IMR-90 (cell line): ENCODE results near the gene HOXC5. TPM values are rescaled to one million over a fixed set of nuclear protein-coding genes. Genes with fewer than 3 reads are reported as not detected.

Source experiments
- ATAC-seq: fragments of 200-7000 bp; cut with Tn5 transposase; 2 replicates; pipeline ENCODE4 v1.9.1; 2020; ENCODE audit warnings: low read depth, mild to moderate bottlenecking, moderate library complexity
- BruUV-seq: library from RNA; stranded (reverse); fragments of 400-500 nt; replicated peaks from 2 replicates; lab custom pipeline; 2021; lab: Mats Ljungman, UMichigan
- CTCF ChIA-PET: fragments of 300-600 bp; formaldehyde crosslinking; extraction: SDS; loops from one replicate; lab custom pipeline; 2021; ENCODE audit warnings: antibody characterized with exemption; lab: Yijun Ruan, JAX
- POLR2A ChIA-PET: fragments of 300-600 bp; sonication (Branson Sonifier 250); formaldehyde crosslinking; loops from one replicate; lab custom pipeline; 2022; ENCODE audit warnings: antibody characterized with exemption; ENCODE audit not compliant: unreplicated experiment; lab: Charles Lee
- DNase-seq: peaks from one replicate; pipeline ENCODE4 v3.0.0; 2013
- H2AFZ ChIP-seq: replicated peaks from 2 replicates; pipeline ENCODE3; 2013; ENCODE audit warnings: low read length, mild to moderate bottlenecking; ENCODE audit not compliant: poor library complexity
- H2AK5ac ChIP-seq: 2 replicates; pipeline ENCODE4 v1.6.1; 2013; ENCODE audit warnings: low read depth, low read length, inconsistent platforms
- H2AK9ac ChIP-seq: replicated peaks from 2 replicates; pipeline ENCODE3; 2013; ENCODE audit warnings: mild to moderate bottlenecking, low read depth, low read length, moderate library complexity; ENCODE audit not compliant: poor library complexity
- H2BK120ac ChIP-seq: 2 replicates; pipeline ENCODE4 v1.6.1; 2013; ENCODE audit warnings: low read depth, low read length, inconsistent platforms
- H2BK15ac ChIP-seq: 3 replicates; pipeline ENCODE4 v1.6.1; 2013; ENCODE audit warnings: low read depth, low read length, inconsistent platforms
- H2BK20ac ChIP-seq: 2 replicates; pipeline ENCODE4 v1.6.1; 2013; ENCODE audit warnings: low read depth, mild to moderate bottlenecking, inconsistent platforms, low read length, moderate library complexity
- H2BK5ac ChIP-seq: 2 replicates; pipeline ENCODE4 v1.6.1; 2013; ENCODE audit warnings: mild to moderate bottlenecking, low read depth, low read length, inconsistent platforms; ENCODE audit not compliant: poor library complexity, severe bottlenecking
- H3K14ac ChIP-seq: replicated peaks from 2 replicates; pipeline ENCODE4 v1.6.1; 2013; ENCODE audit warnings: low read depth, low read length, inconsistent platforms
- H3K18ac ChIP-seq: 2 replicates; pipeline ENCODE4 v1.6.1; 2013; ENCODE audit warnings: low read depth, low read length, control low read depth
- H3K23ac ChIP-seq: 2 replicates; pipeline ENCODE4 v1.6.1; 2013; ENCODE audit warnings: low read depth, low read length, inconsistent platforms
- H3K27ac ChIP-seq: 2 replicates; pipeline ENCODE4 v1.5.1; 2013; ENCODE audit warnings: mild to moderate bottlenecking, control low read depth, low read length; ENCODE audit not compliant: insufficient read depth
- H3K27me3 ChIP-seq: 2 replicates; pipeline ENCODE4 v1.6.1; 2013; ENCODE audit warnings: low read length; ENCODE audit not compliant: control insufficient read depth, insufficient read depth
- H3K36me3 ChIP-seq: 2 replicates; pipeline ENCODE4 v1.6.1; 2013; ENCODE audit warnings: low read length, mixed read lengths; ENCODE audit not compliant: control insufficient read depth, insufficient read depth
- H3K4ac ChIP-seq: 2 replicates; pipeline ENCODE4 v1.6.1; 2013; ENCODE audit warnings: low read depth, low read length, inconsistent platforms
- H3K4me1 ChIP-seq: 2 replicates; pipeline ENCODE4 v1.6.1; 2013; ENCODE audit warnings: low read length, mixed read lengths; ENCODE audit not compliant: control insufficient read depth, insufficient read depth
- H3K4me2 ChIP-seq: 2 replicates; pipeline ENCODE4 v1.6.1; 2013; ENCODE audit warnings: low read depth, mild to moderate bottlenecking, control low read depth, low read length, moderate library complexity
- H3K4me3 ChIP-seq: 2 replicates; pipeline ENCODE4 v1.5.1; 2013; ENCODE audit warnings: low read depth, mild to moderate bottlenecking, control low read depth, low read length, moderate library complexity; ENCODE audit not compliant: insufficient read depth
- H3K56ac ChIP-seq: 2 replicates; pipeline ENCODE4 v1.6.1; 2013; ENCODE audit warnings: low read length, inconsistent platforms; ENCODE audit not compliant: insufficient read depth; ENCODE audit errors: extremely low read depth
- H3K79me1 ChIP-seq, 2 experiments: 2 replicates each; pipeline ENCODE4 v1.6.1; 2013; ENCODE audit warnings: low read length in 2 of 2, inconsistent platforms in 1 of 2, low read depth in 1 of 2
- H3K9ac ChIP-seq: 2 replicates; pipeline ENCODE4 v1.6.1; 2013; ENCODE audit warnings: low read depth, low read length, control low read depth
- H3K9me1 ChIP-seq: 2 replicates; pipeline ENCODE4 v1.6.1; 2013; ENCODE audit warnings: low read length, inconsistent platforms; ENCODE audit not compliant: insufficient read depth
- H3K9me3 ChIP-seq: 2 replicates; pipeline ENCODE4 v1.6.1; 2013; ENCODE audit warnings: low read length; ENCODE audit not compliant: control insufficient read depth, insufficient read depth
- H4K20me1 ChIP-seq: 2 replicates; pipeline ENCODE4 v1.6.1; 2013; ENCODE audit warnings: low read length, inconsistent platforms; ENCODE audit not compliant: insufficient read depth
- H4K5ac ChIP-seq: 2 replicates; pipeline ENCODE4 v1.6.1; 2013; ENCODE audit warnings: mild to moderate bottlenecking, low read depth, low read length, control low read depth
- H4K8ac ChIP-seq, 2 experiments: 2 replicates each; pipeline ENCODE4 v1.6.1; 2013; ENCODE audit warnings: low read depth in 2 of 2, low read length in 2 of 2, control low read depth in 1 of 2, inconsistent platforms in 1 of 2
- H4K91ac ChIP-seq: 2 replicates; pipeline ENCODE4 v1.6.1; 2013; ENCODE audit warnings: low read depth, low read length, inconsistent platforms; ENCODE audit not compliant: insufficient read depth
- BHLHE40 ChIP-seq: fragments of 150-350 bp; IDR thresholded peaks from 2 replicates; pipeline ENCODE4 v1.6.1; 2016; ENCODE audit warnings: mild to moderate bottlenecking, low read depth, low read length
- CHD1 ChIP-seq: IDR thresholded peaks from 2 replicates; pipeline ENCODE4 v1.6.1; 2012; ENCODE audit warnings: low read depth, low read length, improper control_type of control experiment
- CTCF ChIP-seq: conservative IDR thresholded peaks from 2 replicates; pipeline ENCODE4 v1.5.1; 2012; ENCODE audit warnings: mild to moderate bottlenecking, low read depth, low read length, improper control_type of control experiment
- RAD21 ChIP-seq: IDR thresholded peaks from 2 replicates; pipeline ENCODE4 v1.6.1; 2012; ENCODE audit warnings: low read length, improper control_type of control experiment
- SMC3 ChIP-seq: fragments of 150-350 bp; IDR thresholded peaks from 2 replicates; pipeline ENCODE4 v1.6.1; 2016; ENCODE audit warnings: low read depth, mild to moderate bottlenecking, antibody characterized with exemption, low read length, moderate library complexity
- USF2 ChIP-seq: fragments of 150-350 bp; IDR thresholded peaks from 2 replicates; pipeline ENCODE4 v1.6.1; 2017; ENCODE audit warnings: mild to moderate bottlenecking, antibody characterized with exemption, low read length, low read depth
- WGBS, 2 experiments: methylation state at CpG; one replicate each; pipeline versions ENCODE4 v1.1.5 to v1.1.7; 2013; ENCODE audit warnings: missing lambda C conversion rate in 2 of 2; ENCODE audit not compliant: insufficient read length in 1 of 2; ENCODE audit errors: extremely low coverage in 2 of 2; 5-methylcytosine and 5-hydroxymethylcytosine counted together
- dilution Hi-C: fragments of 300-500 bp; cut with HindIII; formaldehyde crosslinking; loops from one replicate; pipeline ENCODE4 v1.14.3; 2018; ENCODE audit warnings: low sequenced_read_pairs; ENCODE audit not compliant: unreplicated experiment
- in situ Hi-C: fragments of 300-500 bp; cut with MboI; formaldehyde crosslinking; loops from 3 replicates; pipeline ENCODE4 v1.14.3; 2019; ENCODE audit warnings: low sequenced_read_pairs, inconsistent platforms, mixed read lengths
- intact Hi-C: fragments of 100-400 bp; cut with micrococcal nuclease; formaldehyde crosslinking; loops from 2 replicates; pipeline ENCODE4 v1.10.0; 2022
- polyA plus RNA-seq, 3 experiments: library from polyadenylated mRNA; depleted of rRNA; stranded (reverse); fragments of >200 nt; gene quantifications; 2 replicates each; pipeline ENCODE4 v1.2.3, GENCODE V29; 2012; ENCODE audit warnings: low replicate concordance in 1 of 3
- total RNA-seq: library from RNA; depleted of rRNA; stranded (reverse); fragments of >200 nt; gene quantifications from 2 replicates; pipeline ENCODE4 v1.2.3, GENCODE V29; 2012

Gene HOXC5
- total and polyA plus RNA-seq, 2 of the 4 experiments (the other 2 are of a cell fraction), result not detected

DNA sequence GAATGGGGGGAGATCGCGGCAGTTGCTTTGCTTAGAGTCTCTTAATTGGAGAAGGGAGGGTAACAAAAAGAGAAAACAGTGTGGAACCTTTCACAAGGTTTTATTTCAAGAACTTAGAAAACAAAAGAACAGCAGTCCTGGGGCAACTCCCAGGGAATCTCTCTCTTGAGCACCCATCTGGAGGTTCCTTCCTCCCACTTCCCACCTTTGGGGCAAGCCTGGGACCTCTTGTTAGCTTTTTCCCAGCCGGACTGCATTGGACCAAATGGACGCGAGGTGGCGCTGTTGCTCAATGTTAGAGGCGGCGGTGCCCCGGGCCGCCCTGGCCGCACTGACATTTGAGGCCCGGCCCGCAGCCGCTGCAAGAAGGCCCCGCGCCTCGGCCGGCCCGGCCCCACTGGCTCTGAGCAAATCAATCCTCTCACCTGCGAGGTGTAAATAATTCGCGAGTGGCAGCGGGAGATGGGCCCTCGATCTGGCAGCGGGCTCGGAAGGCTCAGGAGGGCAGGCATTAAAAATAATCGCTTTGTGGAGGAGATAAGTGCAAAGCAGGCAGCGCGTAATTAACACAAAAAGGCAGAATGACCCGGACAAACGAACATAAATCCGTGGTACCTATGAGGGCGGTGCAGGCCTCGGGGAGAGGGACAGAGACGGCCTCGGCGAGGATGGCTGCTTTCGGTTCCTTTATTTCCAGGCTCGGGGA lies 26.8 kb upstream of the HOXC5 start:
- dilution Hi-C loops, result no loop called here
- no TSS peak for BruUV-seq
- no peak overlapping the region for H2BK15ac ChIP-seq
- H4K5ac ChIP-seq, result no peak overlapping the region
- H3K27me3 ChIP-seq, result peaks cover 90% of the 10 kb centered on the region
- H4K91ac ChIP-seq, result no peak overlapping the region
- H2BK120ac ChIP-seq, result no peak overlapping the region
- no peaks in the 10 kb centered on the region for H3K9me3 ChIP-seq
- no peak overlapping the region for H3K23ac ChIP-seq
- H3K4me1 ChIP-seq, result no peaks in the 10 kb centered on the region
- CTCF ChIA-PET, result interaction anchor here (0.6 to 1.9 kb wide), 7 partner anchors 181 to 200 kb away, joined by 3 to 18 read pairs (median 4); partner anchors contain the start of gene SMUG1
- H3K27ac ChIP-seq, result no peak overlapping the region
- TF ChIP-seq CTCF (peak; percentile 95), BHLHE40 (no peak), USF2 (no peak), SMC3 (peak; percentile 88), RAD21 (peak; percentile 93), CHD1 (no peak)
- H3K4ac ChIP-seq, result no peak overlapping the region
- in situ Hi-C loops, result loop anchor here (5.0 kb wide), 1 partner anchor 186 kb away; no protein-coding TSS in a partner anchor
- H3K56ac ChIP-seq, result no peak overlapping the region
- no peaks in the 10 kb centered on the region for H3K36me3 ChIP-seq
- peak overlapping the region; percentile 42; the same call in 1 of the 2 replicates for H3K9ac ChIP-seq
- ATAC-seq, result peak; percentile 93
- no peak overlapping the region for H3K18ac ChIP-seq
- no peaks in the 10 kb centered on the region for H4K20me1 ChIP-seq
- 16% methylated on average over 18 of the region's 39 CpGs; no CpG with 5 or more reads in 1 of the 2 experiments for WGBS, 2 experiments
- H2AK9ac ChIP-seq, result no peak overlapping the region
- no peak overlapping the region for H2AK5ac ChIP-seq
- POLR2A ChIA-PET, result interaction anchor here (0.5 kb wide), 1 partner anchor 155 kb away, joined by 4 read pairs; no protein-coding TSS in a partner anchor
- H3K4me3 ChIP-seq, result no peak overlapping the region
- no peaks in the 10 kb centered on the region for H3K79me1 ChIP-seq
- H4K8ac ChIP-seq, result no peak overlapping the region
- H2AFZ ChIP-seq, result peak overlapping the region; percentile 88
- no peaks in the 10 kb centered on the region for H3K9me1 ChIP-seq
- H3K14ac ChIP-seq, result no peak overlapping the region
- DNase-seq, result peak; percentile 62
- no peak overlapping the region for H2BK20ac ChIP-seq
- intact Hi-C loops, result loop anchor here (1.0 to 10.0 kb wide), 5 partner anchors 185 to 353 kb away; no protein-coding TSS in a partner anchor
- peak overlapping the region; percentile 64; the same call in 1 of the 2 replicates for H3K4me2 ChIP-seq
- H2BK5ac ChIP-seq, result no peak overlapping the region
